HCT116 (cell line): Measurements from ENCODE around the gene MFAP2. TPM values are rescaled to one million over a fixed set of nuclear protein-coding genes. Genes with fewer than 3 reads are reported as not detected.

Experiments
- ATAC-seq: fragments of 200-7000 bp; cut with Tn5 transposase; 2 replicates; pipeline ENCODE4 v1.9.1; 2020; ENCODE audit warnings: mild to moderate bottlenecking, moderate library complexity
- BruUV-seq: library from RNA; stranded (reverse); fragments of 400-500 nt; replicated peaks from 2 replicates; lab custom pipeline; 2021; lab: Mats Ljungman, UMichigan
- CTCF ChIA-PET: fragments of 300-600 bp; sonication (Branson Sonifier 250); formaldehyde crosslinking; loops from one replicate; lab custom pipeline; 2021; ENCODE audit warnings: antibody characterized with exemption; lab: Charles Lee
- POLR2A ChIA-PET: fragments of 300-600, 350-600 bp; sonication (Branson Sonifier 250); formaldehyde crosslinking; loops from one replicate; lab custom pipeline; 2021; ENCODE audit warnings: antibody characterized with exemption; lab: Charles Lee
- RAD21 ChIA-PET, 2 experiments: fragments of 300-600 bp; sonication (Branson Sonifier 250); formaldehyde crosslinking; loops; one replicate each; lab custom pipeline; 2023; ENCODE audit warnings: low total read pairs in 2 of 2; ENCODE audit not compliant: uncharacterized antibody in 2 of 2, unreplicated experiment in 2 of 2, low non-redundant PET in 1 of 2; lab: Charles Lee
- DNase-seq: peaks from one replicate; pipeline ENCODE4 v3.0.0-alpha.2; 2010; ENCODE audit warnings: low read depth, low spot score
- H2AFZ ChIP-seq: fragments of 200-600 bp; shearing (Covaris generic), sonication (generic); 2 replicates; pipeline ENCODE4 v1.6.1; 2017; ENCODE audit warnings: low read depth, mixed run types, mixed read lengths, antibody characterized with exemption, low read length; ENCODE audit not compliant: poor library complexity, severe bottlenecking
- H3K27ac ChIP-seq: 2 replicates; pipeline ENCODE4 v1.5.1; 2012; ENCODE audit warnings: low read depth, low read length
- H3K27me3 ChIP-seq: fragments of 200-600 bp; sonication (generic); 2 replicates; pipeline ENCODE4 v1.6.1; 2016; ENCODE audit warnings: mixed run types, low read length, mixed read lengths; ENCODE audit not compliant: insufficient read depth
- H3K36me3 ChIP-seq, 2 experiments: fragments of 200-500 bp in 1 of 2; fragments of 200-600 bp in 1 of 2; sonication (Bioruptor generic) in 1 of 2; sonication (generic) in 1 of 2; 2 replicates each; pipeline versions ENCODE4 v1.5.1 to v1.6.1; 2014 to 2016; ENCODE audit warnings: low read length in 2 of 2, inconsistent platforms in 1 of 2, mixed read lengths in 1 of 2, mixed run types in 1 of 2; ENCODE audit not compliant: insufficient read depth in 2 of 2, control insufficient read depth in 1 of 2
- H3K4me1 ChIP-seq, 2 experiments: fragments of 200-600 bp in 1 of 2; sonication (generic) in 1 of 2; 2 replicates each; pipeline versions ENCODE4 v1.5.1 to v1.6.1; 2012 to 2017; ENCODE audit warnings: low read length in 2 of 2, inconsistent platforms in 1 of 2, mild to moderate bottlenecking in 1 of 2, mixed read lengths in 1 of 2, mixed run types in 1 of 2, moderate library complexity in 1 of 2; ENCODE audit not compliant: insufficient read depth in 2 of 2, control insufficient read depth in 1 of 2
- H3K4me2 ChIP-seq: fragments of 200-600 bp; sonication (generic); 2 replicates; pipeline ENCODE4 v1.6.1; 2017; ENCODE audit warnings: mixed run types, low read length, mixed read lengths
- H3K4me3 ChIP-seq, 2 experiments: fragments of 200-600 bp in 1 of 2; sonication (generic) in 1 of 2; replicated peaks in 1 of 2; 2 replicates each; pipeline ENCODE4 v1.5.1; 2011 to 2016; ENCODE audit warnings: low read length in 2 of 2, control low read depth in 1 of 2, low read depth in 1 of 2, mild to moderate bottlenecking in 1 of 2, mixed read lengths in 1 of 2, mixed run types in 1 of 2
- H3K79me2 ChIP-seq: fragments of 200-600 bp; sonication (generic); 2 replicates; pipeline ENCODE4 v1.6.1; 2017; ENCODE audit warnings: mild to moderate bottlenecking, mixed run types, low read length, moderate library complexity, mixed read lengths; ENCODE audit not compliant: insufficient read depth
- H3K9ac ChIP-seq: fragments of 200-600 bp; sonication (generic); 2 replicates; pipeline ENCODE4 v1.6.1; 2016; ENCODE audit warnings: low read length, mixed read lengths
- H3K9me2 ChIP-seq: fragments of 200-600 bp; sonication (generic), shearing (Covaris generic); 2 replicates; pipeline ENCODE4 v1.6.1; 2017; ENCODE audit warnings: mixed run types, mild to moderate bottlenecking, moderate library complexity; ENCODE audit not compliant: insufficient read depth
- H3K9me3 ChIP-seq, 2 experiments: fragments of 200-500 bp in 1 of 2; fragments of 200-600 bp in 1 of 2; sonication (Bioruptor generic) in 1 of 2; sonication (generic) in 1 of 2; 2 replicates each; pipeline ENCODE4 v1.6.1; 2014 to 2017; ENCODE audit warnings: low read length in 2 of 2, mixed read lengths in 2 of 2, inconsistent platforms in 1 of 2, low read depth in 1 of 2, mild to moderate bottlenecking in 1 of 2, mixed run types in 1 of 2, moderate library complexity in 1 of 2; ENCODE audit not compliant: control insufficient read depth in 1 of 2, insufficient read depth in 1 of 2
- H4K20me1 ChIP-seq: fragments of 200-600 bp; sonication (generic), shearing (Covaris generic); 2 replicates; pipeline ENCODE4 v1.6.1; 2017; ENCODE audit warnings: mixed run types, mild to moderate bottlenecking, moderate library complexity; ENCODE audit not compliant: insufficient read depth
- CEBPB ChIP-seq: IDR thresholded peaks from 2 replicates; pipeline ENCODE4 v1.6.1; 2012; ENCODE audit warnings: low read depth
- EZH2phosphoT487 ChIP-seq: fragments of 200-600 bp; IDR thresholded peaks from 2 replicates; pipeline ENCODE4 v1.6.1; 2018; ENCODE audit warnings: antibody characterized with exemption, borderline replicate concordance
- FOSL1 ChIP-seq: IDR thresholded peaks from 2 replicates; pipeline ENCODE4 v1.6.1; 2012; ENCODE audit warnings: low read depth
- JUND ChIP-seq: IDR thresholded peaks from 2 replicates; pipeline ENCODE4 v1.6.1; 2012
- POLR2A ChIP-seq: IDR thresholded peaks from 2 replicates; pipeline ENCODE4 v1.7.0; 2011; ENCODE audit warnings: borderline replicate concordance; ENCODE audit not compliant: insufficient read depth, insufficient read length; ENCODE audit errors: extremely low read depth
- RAD21 ChIP-seq: IDR thresholded peaks from 2 replicates; pipeline ENCODE4 v1.6.1; 2012; ENCODE audit warnings: low read depth, mild to moderate bottlenecking
- REST ChIP-seq: IDR thresholded peaks from 2 replicates; pipeline ENCODE4 v1.6.1; 2012; ENCODE audit warnings: low read depth
- ZBTB33 ChIP-seq: IDR thresholded peaks from 2 replicates; pipeline ENCODE4 v1.6.1; 2011; ENCODE audit warnings: mild to moderate bottlenecking, low read length, moderate library complexity; ENCODE audit not compliant: insufficient replicate concordance; ENCODE audit errors: extremely low read depth
- intact Hi-C: fragments of 100-400 bp; cut with micrococcal nuclease; formaldehyde crosslinking; loops from 2 replicates; pipeline ENCODE4 v1.10.0; 2022
- total RNA-seq: library from RNA; stranded (reverse); gene quantifications from one replicate; pipeline ENCODE4 v1.2.1, GENCODE V29; 2021; ENCODE audit not compliant: unreplicated experiment

MFAP2 gene
- total RNA-seq, 1 experiment from 2014 or later, result 63.1 TPM

- TF ChIP-seq FOSL1 (no peak), RAD21 (no peak), JUND (no peak), EZH2phosphoT487 (no peak), CEBPB (no peak), POLR2A (no peak), REST (no peak), ZBTB33 (no peak)
- Histone ChIP-seq H3K9me2 (no peaks in the 10 kb centered on the region), H3K36me3 (peaks cover 49 to 60% of the 10 kb centered on the region in 2 experiments; a peak in 3 of 4 replicates), H3K79me2 (no peaks in the 10 kb centered on the region), H3K9ac (no peak overlapping the region), H4K20me1 (no peaks in the 10 kb centered on the region; the same call in 1 of the 2 replicates), H3K4me2 (no peak overlapping the region), H3K27ac (no peak overlapping the region), H2AFZ (no peak overlapping the region), H3K4me1 (no peaks in the 10 kb centered on the region), H3K9me3 (no peaks in the 10 kb centered on the region), H3K4me3 (no peak overlapping the region), H3K27me3 (no peaks in the 10 kb centered on the region)
- CTCF ChIA-PET, result no interaction called here
- RAD21 ChIA-PET, result no interaction called here
- DNase-seq, result no peak
- ATAC-seq, result no peak
- no TSS peak for BruUV-seq
- POLR2A ChIA-PET, result no interaction called here
- intact Hi-C loops, result no loop called here
These were observed 41.5 kb upstream of the MFAP2 start for GRCh38 chr1:17021896-17022295.
